NB4 (cell line): Measurements from ENCODE around the gene IL36B.

Experiments used
- DNase-seq: peaks from one replicate; pipeline ENCODE4 v3.0.0; 2010; ENCODE audit warnings: low read depth
- H3K4me3 ChIP-seq: one replicate; pipeline ENCODE4 v1.5.1; 2011; ENCODE audit warnings: mild to moderate bottlenecking, low read depth, low read length, moderate library complexity
- MYC ChIP-seq: IDR thresholded peaks from 2 replicates; pipeline ENCODE4 v1.6.1; 2011; ENCODE audit warnings: low read depth, low read length
- POLR2A ChIP-seq: IDR thresholded peaks from 2 replicates; pipeline ENCODE4 v1.6.1; 2011; ENCODE audit warnings: mild to moderate bottlenecking; ENCODE audit not compliant: insufficient read length; ENCODE audit errors: extremely low read depth
- TF ChIP-seq, protein P1 (sequence below): IDR thresholded peaks from 2 replicates; pipeline ENCODE4 v1.6.1; 2011; ENCODE audit warnings: low read depth, low read length
- TF ChIP-seq, protein P2 (sequence below): IDR thresholded peaks from one replicate; pipeline ENCODE4 v1.5.1; 2012; ENCODE audit warnings: low read depth, low read length

Gene IL36B

DNA sequence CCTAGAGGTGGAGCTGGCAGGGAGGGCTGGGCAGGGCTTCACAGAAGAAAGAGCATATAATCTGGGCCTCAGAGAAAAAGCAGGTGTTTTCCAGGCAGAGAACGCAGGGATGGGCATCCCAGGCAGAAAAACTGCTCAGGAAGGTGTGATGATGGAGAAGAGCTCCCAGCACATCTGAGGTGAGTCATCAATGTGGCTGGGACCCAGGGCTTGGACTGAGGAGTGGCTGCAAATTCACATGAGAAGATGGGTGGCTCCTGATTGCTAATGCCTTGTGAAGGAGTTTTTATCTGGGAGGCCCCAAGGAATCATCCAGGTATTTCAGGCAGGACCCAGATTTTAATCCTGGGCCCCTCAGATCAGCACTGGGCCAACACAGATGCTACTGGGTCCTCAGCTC lies 25.3 kb upstream of the IL36B start:
- no peak overlapping the region for H3K4me3 ChIP-seq
- no peak for DNase-seq
- TF ChIP-seq, protein P1, sequence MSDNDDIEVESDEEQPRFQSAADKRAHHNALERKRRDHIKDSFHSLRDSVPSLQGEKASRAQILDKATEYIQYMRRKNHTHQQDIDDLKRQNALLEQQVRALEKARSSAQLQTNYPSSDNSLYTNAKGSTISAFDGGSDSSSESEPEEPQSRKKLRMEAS = no peak
- TF ChIP-seq, protein P2, sequence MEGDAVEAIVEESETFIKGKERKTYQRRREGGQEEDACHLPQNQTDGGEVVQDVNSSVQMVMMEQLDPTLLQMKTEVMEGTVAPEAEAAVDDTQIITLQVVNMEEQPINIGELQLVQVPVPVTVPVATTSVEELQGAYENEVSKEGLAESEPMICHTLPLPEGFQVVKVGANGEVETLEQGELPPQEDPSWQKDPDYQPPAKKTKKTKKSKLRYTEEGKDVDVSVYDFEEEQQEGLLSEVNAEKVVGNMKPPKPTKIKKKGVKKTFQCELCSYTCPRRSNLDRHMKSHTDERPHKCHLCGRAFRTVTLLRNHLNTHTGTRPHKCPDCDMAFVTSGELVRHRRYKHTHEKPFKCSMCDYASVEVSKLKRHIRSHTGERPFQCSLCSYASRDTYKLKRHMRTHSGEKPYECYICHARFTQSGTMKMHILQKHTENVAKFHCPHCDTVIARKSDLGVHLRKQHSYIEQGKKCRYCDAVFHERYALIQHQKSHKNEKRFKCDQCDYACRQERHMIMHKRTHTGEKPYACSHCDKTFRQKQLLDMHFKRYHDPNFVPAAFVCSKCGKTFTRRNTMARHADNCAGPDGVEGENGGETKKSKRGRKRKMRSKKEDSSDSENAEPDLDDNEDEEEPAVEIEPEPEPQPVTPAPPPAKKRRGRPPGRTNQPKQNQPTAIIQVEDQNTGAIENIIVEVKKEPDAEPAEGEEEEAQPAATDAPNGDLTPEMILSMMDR = no peak
- TF ChIP-seq MYC (no peak), POLR2A (no peak)

DNA sequence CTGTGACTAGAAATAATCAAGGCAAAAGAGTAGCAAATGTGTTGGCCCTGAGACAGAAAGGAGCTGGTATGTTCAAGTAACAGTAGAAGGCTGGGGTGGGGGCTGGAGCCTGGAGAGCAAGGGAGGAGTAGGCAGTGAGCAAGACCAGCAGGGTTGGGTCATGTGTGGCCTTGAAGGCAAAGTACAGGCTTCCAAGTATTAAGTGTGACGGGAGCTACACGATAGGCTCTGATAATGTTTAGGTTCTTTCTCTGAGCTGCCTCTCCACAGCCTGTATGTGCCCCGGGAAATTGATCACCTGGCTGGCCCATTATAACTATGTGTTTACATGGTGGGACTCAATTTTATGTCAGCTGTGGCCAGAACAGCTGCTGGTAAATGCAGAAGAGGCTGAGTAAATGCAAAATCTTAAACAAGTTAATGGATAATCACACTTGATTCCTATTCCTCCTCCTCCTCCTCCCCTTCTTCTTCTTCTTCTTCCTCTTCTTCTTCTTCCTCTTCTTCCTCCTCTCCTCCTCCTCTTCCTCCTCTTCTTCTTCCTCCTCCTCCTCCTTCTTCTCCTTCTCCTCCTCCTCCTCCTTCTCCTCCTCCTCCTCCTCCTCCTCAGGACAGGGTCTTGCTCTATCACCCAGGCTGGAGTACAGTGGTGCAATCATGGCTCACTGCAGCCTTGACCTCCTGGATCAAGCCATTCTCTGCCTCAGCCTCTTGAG lies 24.4 kb upstream of the IL36B start:
- H3K4me3 ChIP-seq = no peak overlapping the region
- TF ChIP-seq, protein P2 = no peak
- TF ChIP-seq, protein P1 = no peak
- TF ChIP-seq POLR2A = no peak
- TF ChIP-seq MYC = no peak
- no peak for DNase-seq

DNA sequence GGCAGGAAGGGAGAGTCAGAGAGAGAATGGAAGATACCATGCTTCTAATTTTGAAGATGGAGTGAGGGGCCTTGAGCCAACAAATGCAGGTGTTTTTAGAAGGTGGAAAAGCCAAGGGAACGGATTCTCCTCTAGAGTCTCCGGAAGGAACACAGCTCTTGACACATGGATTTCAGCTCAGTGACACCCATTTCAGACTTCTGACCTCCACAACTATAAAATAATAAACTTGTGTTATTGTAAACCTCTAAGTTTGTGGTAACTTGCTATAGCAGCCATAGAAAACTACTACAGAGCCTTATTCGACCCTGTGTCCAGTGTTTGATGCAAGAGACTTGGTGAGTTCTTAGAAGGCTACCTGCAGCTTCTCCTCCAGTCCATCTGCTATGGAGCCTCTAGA lies 22.9 kb upstream of the IL36B start:
- DNase-seq = no peak
- no peak overlapping the region for H3K4me3 ChIP-seq
- TF ChIP-seq, protein P2 = no peak
- TF ChIP-seq, protein P1 = no peak
- TF ChIP-seq MYC (no peak), POLR2A (no peak)

DNA sequence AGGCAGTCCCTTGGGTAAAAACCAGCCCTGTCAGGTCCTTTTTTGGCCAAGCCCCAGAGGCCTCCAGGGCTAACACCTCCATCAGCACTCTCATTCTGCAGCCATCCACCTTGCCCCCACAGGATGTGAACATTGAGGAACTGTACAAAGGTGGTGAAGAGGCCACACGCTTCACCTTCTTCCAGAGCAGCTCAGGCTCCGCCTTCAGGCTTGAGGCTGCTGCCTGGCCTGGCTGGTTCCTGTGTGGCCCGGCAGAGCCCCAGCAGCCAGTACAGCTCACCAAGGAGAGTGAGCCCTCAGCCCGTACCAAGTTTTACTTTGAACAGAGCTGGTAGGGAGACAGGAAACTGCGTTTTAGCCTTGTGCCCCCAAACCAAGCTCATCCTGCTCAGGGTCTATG lies 22.4 kb upstream of the IL36B start:
- no peak overlapping the region for H3K4me3 ChIP-seq
- no peak for TF ChIP-seq MYC
- TF ChIP-seq POLR2A = no peak
- TF ChIP-seq, protein P1 = no peak
- TF ChIP-seq, protein P2 = no peak

DNA sequence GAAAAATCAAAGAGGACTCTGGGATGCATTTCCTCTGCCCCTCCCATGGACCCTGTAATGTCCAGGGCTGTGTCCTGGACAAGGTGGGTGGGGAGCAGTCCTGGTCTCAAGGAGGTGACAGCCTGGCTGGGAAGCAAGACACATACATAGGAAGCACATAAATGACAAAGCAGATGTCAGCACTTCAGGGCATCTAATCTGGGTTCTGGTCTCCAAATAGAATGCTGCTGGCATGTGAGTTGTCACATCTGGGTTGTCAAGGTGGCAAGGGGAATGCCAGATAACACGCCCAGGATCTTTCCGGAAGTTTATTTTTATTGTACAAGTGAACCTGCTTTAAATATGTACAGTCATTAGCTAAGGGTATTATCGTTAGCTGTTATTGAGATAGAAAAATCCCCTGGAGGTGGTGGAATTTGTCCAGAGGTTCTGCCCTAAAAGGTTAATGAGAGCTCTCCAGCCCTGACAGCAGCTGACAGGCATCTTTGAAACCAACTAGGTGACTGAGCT lies 20.7 kb upstream of the IL36B start:
- TF ChIP-seq, protein P1 = no peak
- no peak overlapping the region for H3K4me3 ChIP-seq
- no peak for DNase-seq

More for the DNA sequence above, 22.4 kb upstream of the IL36B start:
- no peak for DNase-seq

DNA sequence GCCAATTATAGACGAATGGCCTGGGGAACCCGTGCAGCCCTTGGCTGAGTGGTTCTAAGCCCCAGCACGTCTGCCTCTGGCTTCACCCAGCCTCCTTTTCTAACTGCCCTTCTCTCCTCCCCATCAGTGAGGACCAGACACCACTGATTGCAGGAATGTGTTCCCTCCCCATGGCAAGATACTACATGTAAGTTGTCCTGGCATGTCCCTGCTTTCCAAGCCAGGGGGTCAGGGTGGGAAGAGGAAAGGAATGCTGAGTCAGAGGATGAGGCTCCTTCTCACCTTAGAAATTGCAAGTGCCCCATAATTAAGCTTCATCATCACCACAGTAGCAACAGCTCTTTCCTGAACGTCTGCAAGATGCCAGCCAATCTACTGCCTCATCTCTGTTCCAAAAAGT lies 19.9 kb upstream of the IL36B start:
- no peak overlapping the region for H3K4me3 ChIP-seq
- no peak for DNase-seq
- TF ChIP-seq MYC = no peak
- TF ChIP-seq, protein P2 = no peak
- no peak for TF ChIP-seq POLR2A
- TF ChIP-seq, protein P1 = no peak
